Bronchial epithelial cell (primary cell): ENCODE measurements around the gene CD2BP2. TPM values are rescaled to one million over a fixed set of nuclear protein-coding genes. Genes with fewer than 3 reads are reported as not detected.

ENCODE experiments used
- DNase-seq: peaks from one replicate; pipeline ENCODE4 v3.0.0-alpha.2; 2010; ENCODE audit warnings: low read depth
- FAIRE-seq: peaks from 2 replicates; lab custom pipeline; 2011; peaks lifted over from hg19 to GRCh38; lab: Jason Lieb, UNC
- H3K27me3 ChIP-seq: 2 replicates; pipeline ENCODE4 v1.5.1; 2011; ENCODE audit warnings: low read length; ENCODE audit not compliant: control insufficient read depth, insufficient read depth
- H3K36me3 ChIP-seq: 2 replicates; pipeline ENCODE4 v1.5.1; 2011; ENCODE audit warnings: low read length; ENCODE audit not compliant: control insufficient read depth, insufficient read depth
- H3K4me3 ChIP-seq: 2 replicates; pipeline ENCODE4 v1.5.1; 2011; ENCODE audit warnings: mild to moderate bottlenecking, low read depth, low read length, control low read depth
- total RNA-seq: library from RNA; depleted of rRNA; stranded (reverse); fragments of >200 nt; gene quantifications from 2 replicates; pipeline ENCODE4 v1.2.1, GENCODE V29; 2014
- TF ChIP-seq, protein P1 (sequence below): IDR thresholded peaks from 2 replicates; pipeline ENCODE4 v1.5.1; 2011; ENCODE audit warnings: mild to moderate bottlenecking, moderate library complexity, low read length, control low read depth, inconsistent platforms; ENCODE audit not compliant: insufficient read depth, severe bottlenecking

Gene CD2BP2
- total RNA-seq, 1 donor from 2014 or later: 37.6 TPM

GRCh38 chr16:30380072-30380802 is 25.1 kb upstream of the CD2BP2 start:
- no peak for FAIRE-seq

DNA sequence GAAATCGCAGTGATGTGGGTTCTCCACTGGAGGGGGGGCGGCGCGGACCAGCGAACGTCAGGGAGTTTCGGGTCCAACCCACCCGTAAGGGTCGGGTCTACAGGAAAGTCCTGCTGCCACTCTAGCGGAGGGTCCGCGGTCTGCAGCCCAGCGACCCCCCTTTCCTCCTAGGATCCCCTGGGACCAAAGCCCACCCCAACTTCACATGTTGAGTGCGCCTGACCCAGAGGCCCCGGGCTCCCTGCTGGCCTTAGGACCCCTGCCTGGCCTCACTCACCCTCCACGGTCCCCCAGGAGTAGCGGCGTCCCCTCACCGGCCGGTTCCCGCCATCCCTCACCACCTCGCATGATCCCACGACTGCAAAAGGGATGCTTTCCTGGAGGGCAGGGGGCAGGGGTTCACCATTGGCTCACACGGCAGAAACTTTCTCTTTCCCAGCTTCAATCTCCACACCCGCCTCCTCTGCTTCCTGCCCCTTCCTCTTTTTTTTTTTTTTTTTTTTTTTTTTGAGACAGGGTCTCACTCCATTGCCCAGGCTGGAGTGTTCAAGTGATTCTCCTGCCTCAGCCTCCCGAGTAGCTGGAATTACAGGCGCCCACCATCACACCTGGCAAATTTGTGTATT is 24.2 kb upstream of the CD2BP2 start:
- no peak for DNase-seq
- TF ChIP-seq, protein P1, sequence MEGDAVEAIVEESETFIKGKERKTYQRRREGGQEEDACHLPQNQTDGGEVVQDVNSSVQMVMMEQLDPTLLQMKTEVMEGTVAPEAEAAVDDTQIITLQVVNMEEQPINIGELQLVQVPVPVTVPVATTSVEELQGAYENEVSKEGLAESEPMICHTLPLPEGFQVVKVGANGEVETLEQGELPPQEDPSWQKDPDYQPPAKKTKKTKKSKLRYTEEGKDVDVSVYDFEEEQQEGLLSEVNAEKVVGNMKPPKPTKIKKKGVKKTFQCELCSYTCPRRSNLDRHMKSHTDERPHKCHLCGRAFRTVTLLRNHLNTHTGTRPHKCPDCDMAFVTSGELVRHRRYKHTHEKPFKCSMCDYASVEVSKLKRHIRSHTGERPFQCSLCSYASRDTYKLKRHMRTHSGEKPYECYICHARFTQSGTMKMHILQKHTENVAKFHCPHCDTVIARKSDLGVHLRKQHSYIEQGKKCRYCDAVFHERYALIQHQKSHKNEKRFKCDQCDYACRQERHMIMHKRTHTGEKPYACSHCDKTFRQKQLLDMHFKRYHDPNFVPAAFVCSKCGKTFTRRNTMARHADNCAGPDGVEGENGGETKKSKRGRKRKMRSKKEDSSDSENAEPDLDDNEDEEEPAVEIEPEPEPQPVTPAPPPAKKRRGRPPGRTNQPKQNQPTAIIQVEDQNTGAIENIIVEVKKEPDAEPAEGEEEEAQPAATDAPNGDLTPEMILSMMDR: no peak
- Histone ChIP-seq H3K27me3 (no peaks in the 10 kb centered on the region), H3K36me3 (no peaks in the 10 kb centered on the region), H3K4me3 (peak overlapping the region; percentile 50)
- no peak for FAIRE-seq

More at GRCh38 chr16:30380072-30380802, 25.1 kb upstream of the CD2BP2 start:
- no peaks in the 10 kb centered on the region for H3K36me3 ChIP-seq
- TF ChIP-seq, protein P1: no peak
- DNase-seq: no peak
- no peak overlapping the region for H3K4me3 ChIP-seq
- no peaks in the 10 kb centered on the region for H3K27me3 ChIP-seq

- TF ChIP-seq, protein P1: peak; percentile 29
- Histone ChIP-seq H3K27me3 (no peaks in the 10 kb centered on the region), H3K36me3 (no peaks in the 10 kb centered on the region), H3K4me3 (peak overlapping the region; percentile 50)
- DNase-seq (peak; percentile 87), FAIRE-seq (no peak)
Observed at GRCh38 chr16:30378236-30379157, 23.4 kb upstream of the CD2BP2 start.

GRCh38 chr16:30377812-30378235 is 22.7 kb upstream of the CD2BP2 start:
- peak; percentile 59 for DNase-seq
- no peak for FAIRE-seq

More at GRCh38 chr16:30377812-30378235, 22.7 kb upstream of the CD2BP2 start:
- Histone ChIP-seq H3K36me3 (no peaks in the 10 kb centered on the region), H3K4me3 (peak overlapping the region; percentile 50), H3K27me3 (no peaks in the 10 kb centered on the region)
- TF ChIP-seq, protein P1: no peak
